H1 (cell line): Measurements from ENCODE around the gene PPP1R3C. TPM values are rescaled to one million over a fixed set of nuclear protein-coding genes. Genes with fewer than 3 reads are reported as not detected.

Source experiments
- CEBPB ChIP-seq: IDR thresholded peaks from 2 replicates; pipeline ENCODE4 v1.6.1; 2012; ENCODE audit warnings: low read depth, low read length
- CHD1 ChIP-seq: IDR thresholded peaks from 2 replicates; pipeline ENCODE4 v1.6.1; 2012; ENCODE audit warnings: low read depth, low read length, improper control_type of control experiment
- CTBP2 ChIP-seq: IDR thresholded peaks from 2 replicates; pipeline ENCODE4 v1.7.0; 2011; ENCODE audit warnings: borderline replicate concordance, mild to moderate bottlenecking, moderate library complexity, mixed read lengths, low read length; ENCODE audit not compliant: insufficient read depth, insufficient read length
- GABPA ChIP-seq: IDR thresholded peaks from 2 replicates; pipeline ENCODE4 v1.6.1; 2011; ENCODE audit warnings: mild to moderate bottlenecking, low read length, moderate library complexity, borderline replicate concordance; ENCODE audit not compliant: insufficient read depth
- HDAC6 ChIP-seq: IDR thresholded peaks from one replicate; pipeline ENCODE4 v1.7.1; 2012; ENCODE audit warnings: low read depth, mild to moderate bottlenecking, inconsistent platforms, low read length, moderate library complexity
- JUN ChIP-seq: IDR thresholded peaks from 2 replicates; pipeline ENCODE4 v1.6.1; 2011; ENCODE audit warnings: low read depth, mild to moderate bottlenecking, improper control_type of control experiment, low read length
- NANOG ChIP-seq: IDR thresholded peaks from 2 replicates; pipeline ENCODE4 v1.6.1; 2011; ENCODE audit warnings: low read length, low read depth, mild to moderate bottlenecking, inconsistent platforms; ENCODE audit not compliant: insufficient read depth, poor library complexity, severe bottlenecking
- POLR2A ChIP-seq, 2 experiments: IDR thresholded peaks; 1 replicate in 1 of 2; 2 replicates in 1 of 2; pipeline ENCODE4 v1.6.1; 2011; ENCODE audit warnings: low read depth in 2 of 2, low read length in 2 of 2, mild to moderate bottlenecking in 2 of 2; ENCODE audit errors: control extremely low read depth in 1 of 2
- SIN3A ChIP-seq, 2 experiments: IDR thresholded peaks in 1 of 2; conservative IDR thresholded peaks in 1 of 2; 2 replicates each; pipeline ENCODE4 v1.6.1; 2011 to 2012; ENCODE audit warnings: low read length in 2 of 2, improper control_type of control experiment in 1 of 2, low read depth in 1 of 2, mild to moderate bottlenecking in 1 of 2
- SIX5 ChIP-seq: IDR thresholded peaks from 2 replicates; pipeline ENCODE4 v1.6.1; 2011; ENCODE audit warnings: mild to moderate bottlenecking, low read depth, low read length
- YY1 ChIP-seq: IDR thresholded peaks from 2 replicates; pipeline ENCODE4 v1.6.1; 2011; ENCODE audit warnings: low read depth, mild to moderate bottlenecking, low read length
- ZNF274 ChIP-seq: IDR thresholded peaks from 2 replicates; pipeline ENCODE4 v1.7.0; 2012; ENCODE audit warnings: low read length, borderline replicate concordance; ENCODE audit errors: extremely low read depth
- polyA plus RNA-seq, 7 experiments: library from polyadenylated mRNA; depleted of rRNA in 3 of 7; stranded (reverse) in 5 of 7; unstranded in 2 of 7; fragments of >200 nt in 5 of 7; fragments of 200-250 nt in 2 of 7; gene quantifications; 1 replicate in 5 of 7; 2 replicates in 1 of 7; 4 replicates in 1 of 7; pipeline versions ENCODE4 v1.2.1 to v1.2.3, GENCODE V29; 2011 to 2013; ENCODE audit warnings: missing spikeins in 2 of 7, mixed read lengths in 2 of 7
- total RNA-seq: library from RNA; stranded (reverse); fragmentation: NEBNext Ultra II Directional; extraction: Animal tissue kit (Norgen Biotek cat#: 25700); gene quantifications from 2 replicates; pipeline ENCODE4 v1.2.1, GENCODE V29; 2021
- TF ChIP-seq, protein P1 (sequence below): fragments of 300-600 bp; sonication (generic); IDR thresholded peaks from 2 replicates; pipeline ENCODE4 v1.7.1; 2012; ENCODE audit warnings: low read length, moderate library complexity, mild to moderate bottlenecking, inconsistent platforms; ENCODE audit not compliant: insufficient replicate concordance

PPP1R3C gene
- total and polyA plus RNA-seq, 2 of the 8 experiments (the other 6 are each of a cell fraction or from before 2014, with no cell fraction given), result 1.3 TPM

DNA sequence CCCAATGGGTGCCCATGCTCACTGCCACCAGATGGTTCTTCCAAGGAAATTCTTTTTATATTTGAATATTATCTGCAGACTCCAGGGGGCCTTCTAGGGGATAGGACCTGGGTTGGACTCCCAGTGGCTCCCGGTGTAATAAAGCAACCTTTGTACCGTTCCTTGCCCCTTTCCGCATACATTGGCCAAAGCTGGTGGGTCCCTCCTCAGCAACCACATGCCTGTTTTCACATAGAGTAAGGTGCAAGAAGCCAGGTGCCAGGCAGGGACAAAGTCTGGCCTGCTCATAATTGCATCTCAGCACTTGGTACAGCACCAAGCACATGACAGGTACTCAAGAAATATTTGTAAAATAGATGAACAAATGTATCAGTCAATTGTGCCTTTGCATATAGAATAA, 46.4 kb upstream of the PPP1R3C start (continued):
- TF ChIP-seq, protein P1, sequence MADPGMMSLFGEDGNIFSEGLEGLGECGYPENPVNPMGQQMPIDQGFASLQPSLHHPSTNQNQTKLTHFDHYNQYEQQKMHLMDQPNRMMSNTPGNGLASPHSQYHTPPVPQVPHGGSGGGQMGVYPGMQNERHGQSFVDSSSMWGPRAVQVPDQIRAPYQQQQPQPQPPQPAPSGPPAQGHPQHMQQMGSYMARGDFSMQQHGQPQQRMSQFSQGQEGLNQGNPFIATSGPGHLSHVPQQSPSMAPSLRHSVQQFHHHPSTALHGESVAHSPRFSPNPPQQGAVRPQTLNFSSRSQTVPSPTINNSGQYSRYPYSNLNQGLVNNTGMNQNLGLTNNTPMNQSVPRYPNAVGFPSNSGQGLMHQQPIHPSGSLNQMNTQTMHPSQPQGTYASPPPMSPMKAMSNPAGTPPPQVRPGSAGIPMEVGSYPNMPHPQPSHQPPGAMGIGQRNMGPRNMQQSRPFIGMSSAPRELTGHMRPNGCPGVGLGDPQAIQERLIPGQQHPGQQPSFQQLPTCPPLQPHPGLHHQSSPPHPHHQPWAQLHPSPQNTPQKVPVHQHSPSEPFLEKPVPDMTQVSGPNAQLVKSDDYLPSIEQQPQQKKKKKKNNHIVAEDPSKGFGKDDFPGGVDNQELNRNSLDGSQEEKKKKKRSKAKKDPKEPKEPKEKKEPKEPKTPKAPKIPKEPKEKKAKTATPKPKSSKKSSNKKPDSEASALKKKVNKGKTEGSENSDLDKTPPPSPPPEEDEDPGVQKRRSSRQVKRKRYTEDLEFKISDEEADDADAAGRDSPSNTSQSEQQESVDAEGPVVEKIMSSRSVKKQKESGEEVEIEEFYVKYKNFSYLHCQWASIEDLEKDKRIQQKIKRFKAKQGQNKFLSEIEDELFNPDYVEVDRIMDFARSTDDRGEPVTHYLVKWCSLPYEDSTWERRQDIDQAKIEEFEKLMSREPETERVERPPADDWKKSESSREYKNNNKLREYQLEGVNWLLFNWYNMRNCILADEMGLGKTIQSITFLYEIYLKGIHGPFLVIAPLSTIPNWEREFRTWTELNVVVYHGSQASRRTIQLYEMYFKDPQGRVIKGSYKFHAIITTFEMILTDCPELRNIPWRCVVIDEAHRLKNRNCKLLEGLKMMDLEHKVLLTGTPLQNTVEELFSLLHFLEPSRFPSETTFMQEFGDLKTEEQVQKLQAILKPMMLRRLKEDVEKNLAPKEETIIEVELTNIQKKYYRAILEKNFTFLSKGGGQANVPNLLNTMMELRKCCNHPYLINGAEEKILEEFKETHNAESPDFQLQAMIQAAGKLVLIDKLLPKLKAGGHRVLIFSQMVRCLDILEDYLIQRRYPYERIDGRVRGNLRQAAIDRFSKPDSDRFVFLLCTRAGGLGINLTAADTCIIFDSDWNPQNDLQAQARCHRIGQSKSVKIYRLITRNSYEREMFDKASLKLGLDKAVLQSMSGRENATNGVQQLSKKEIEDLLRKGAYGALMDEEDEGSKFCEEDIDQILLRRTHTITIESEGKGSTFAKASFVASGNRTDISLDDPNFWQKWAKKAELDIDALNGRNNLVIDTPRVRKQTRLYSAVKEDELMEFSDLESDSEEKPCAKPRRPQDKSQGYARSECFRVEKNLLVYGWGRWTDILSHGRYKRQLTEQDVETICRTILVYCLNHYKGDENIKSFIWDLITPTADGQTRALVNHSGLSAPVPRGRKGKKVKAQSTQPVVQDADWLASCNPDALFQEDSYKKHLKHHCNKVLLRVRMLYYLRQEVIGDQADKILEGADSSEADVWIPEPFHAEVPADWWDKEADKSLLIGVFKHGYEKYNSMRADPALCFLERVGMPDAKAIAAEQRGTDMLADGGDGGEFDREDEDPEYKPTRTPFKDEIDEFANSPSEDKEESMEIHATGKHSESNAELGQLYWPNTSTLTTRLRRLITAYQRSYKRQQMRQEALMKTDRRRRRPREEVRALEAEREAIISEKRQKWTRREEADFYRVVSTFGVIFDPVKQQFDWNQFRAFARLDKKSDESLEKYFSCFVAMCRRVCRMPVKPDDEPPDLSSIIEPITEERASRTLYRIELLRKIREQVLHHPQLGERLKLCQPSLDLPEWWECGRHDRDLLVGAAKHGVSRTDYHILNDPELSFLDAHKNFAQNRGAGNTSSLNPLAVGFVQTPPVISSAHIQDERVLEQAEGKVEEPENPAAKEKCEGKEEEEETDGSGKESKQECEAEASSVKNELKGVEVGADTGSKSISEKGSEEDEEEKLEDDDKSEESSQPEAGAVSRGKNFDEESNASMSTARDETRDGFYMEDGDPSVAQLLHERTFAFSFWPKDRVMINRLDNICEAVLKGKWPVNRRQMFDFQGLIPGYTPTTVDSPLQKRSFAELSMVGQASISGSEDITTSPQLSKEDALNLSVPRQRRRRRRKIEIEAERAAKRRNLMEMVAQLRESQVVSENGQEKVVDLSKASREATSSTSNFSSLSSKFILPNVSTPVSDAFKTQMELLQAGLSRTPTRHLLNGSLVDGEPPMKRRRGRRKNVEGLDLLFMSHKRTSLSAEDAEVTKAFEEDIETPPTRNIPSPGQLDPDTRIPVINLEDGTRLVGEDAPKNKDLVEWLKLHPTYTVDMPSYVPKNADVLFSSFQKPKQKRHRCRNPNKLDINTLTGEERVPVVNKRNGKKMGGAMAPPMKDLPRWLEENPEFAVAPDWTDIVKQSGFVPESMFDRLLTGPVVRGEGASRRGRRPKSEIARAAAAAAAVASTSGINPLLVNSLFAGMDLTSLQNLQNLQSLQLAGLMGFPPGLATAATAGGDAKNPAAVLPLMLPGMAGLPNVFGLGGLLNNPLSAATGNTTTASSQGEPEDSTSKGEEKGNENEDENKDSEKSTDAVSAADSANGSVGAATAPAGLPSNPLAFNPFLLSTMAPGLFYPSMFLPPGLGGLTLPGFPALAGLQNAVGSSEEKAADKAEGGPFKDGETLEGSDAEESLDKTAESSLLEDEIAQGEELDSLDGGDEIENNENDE, result no peak
- TF ChIP-seq ZNF274 (no peak), YY1 (no peak), NANOG (no peak), CHD1 (no peak), JUN (no peak), SIN3A (conservative IDR thresholded peaks at IDR 0.05 in 1 of 2, IDR thresholded peaks at IDR 0.05 in 1 of 2; ENCODE audit: low read depth in 1 of 2, low read length in 2 of 2) (no peak), POLR2A (IDR thresholded peaks at IDR 0.05; ENCODE audit: control extremely low read depth in 1 of 2, low read depth in 2 of 2, low read length in 2 of 2) (no peak), CEBPB (no peak), HDAC6 (no peak), GABPA (no peak), SIX5 (no peak), CTBP2 (no peak)
